WTC11 (cell line): ENCODE measurements around the gene DCLK1.

Source experiments
- CREB1 ChIP-seq: sonication (generic); formaldehyde crosslinking; IDR thresholded peaks from 2 replicates; pipeline ENCODE4 v1.8.0; 2023; ENCODE audit warnings: mild to moderate bottlenecking, missing genetic modification reagents
- CTCF ChIP-seq: fragments of 200-600 bp; IDR thresholded peaks from 2 replicates; pipeline ENCODE4 v1.8.0; 2022; ENCODE audit warnings: antibody characterized with exemption
- E2F5 ChIP-seq: sonication (generic); formaldehyde crosslinking; IDR thresholded peaks from 2 replicates; pipeline ENCODE4 v1.8.1; 2022; ENCODE audit warnings: mild to moderate bottlenecking, moderate library complexity, missing genetic modification reagents
- FOXP1 ChIP-seq: sonication (generic); formaldehyde crosslinking; IDR thresholded peaks from 2 replicates; pipeline ENCODE4 v1.8.0; 2022; ENCODE audit warnings: missing genetic modification reagents, mild to moderate bottlenecking, moderate library complexity, borderline replicate concordance
- GTF2I ChIP-seq: fragments of 250-450 bp; sonication (Bioruptor Pico); conservative IDR thresholded peaks from 2 replicates; pipeline ENCODE4 v1.4.0; 2021; ENCODE audit warnings: mild to moderate bottlenecking
- MAX ChIP-seq: sonication (generic); formaldehyde crosslinking; IDR thresholded peaks from 2 replicates; pipeline ENCODE4 v1.8.0; 2022; ENCODE audit warnings: mild to moderate bottlenecking, missing genetic modification reagents
- NR1H2 ChIP-seq: sonication (generic); formaldehyde crosslinking; IDR thresholded peaks from 2 replicates; pipeline ENCODE4 v1.9.0; 2021; ENCODE audit warnings: mild to moderate bottlenecking, moderate library complexity, missing genetic modification reagents
- NR2C2 ChIP-seq: sonication (generic); formaldehyde crosslinking; IDR thresholded peaks from 2 replicates; pipeline ENCODE4 v1.8.0; 2022; ENCODE audit warnings: mild to moderate bottlenecking, missing genetic modification reagents
- SP1 ChIP-seq: sonication (generic); formaldehyde crosslinking; conservative IDR thresholded peaks from 2 replicates; pipeline ENCODE4 v1.8.1; 2022; ENCODE audit warnings: missing genetic modification reagents
- TEAD1 ChIP-seq: sonication (generic); formaldehyde crosslinking; IDR thresholded peaks from 2 replicates; pipeline ENCODE4 v1.8.0; 2022; ENCODE audit warnings: mild to moderate bottlenecking, missing genetic modification reagents
- ZNF232 ChIP-seq: sonication (generic); formaldehyde crosslinking; IDR thresholded peaks from 2 replicates; pipeline ENCODE4 v1.8.0; 2022; ENCODE audit warnings: mild to moderate bottlenecking, missing genetic modification reagents
- ZNF317 ChIP-seq: sonication (generic); formaldehyde crosslinking; IDR thresholded peaks from 2 replicates; pipeline ENCODE4 v1.8.1; 2023; ENCODE audit warnings: low read depth, mild to moderate bottlenecking, moderate library complexity, missing genetic modification reagents, borderline replicate concordance
- ZNF416 ChIP-seq: fragments of 250-450 bp; sonication (Bioruptor Pico); IDR thresholded peaks from 2 replicates; pipeline ENCODE4 v1.9.0; 2021; ENCODE audit warnings: mild to moderate bottlenecking, inconsistent platforms
- TF ChIP-seq, protein P1 (sequence below): sonication (generic); formaldehyde crosslinking; IDR thresholded peaks from 2 replicates; pipeline ENCODE4 v1.8.1; 2023; ENCODE audit warnings: mild to moderate bottlenecking, missing genetic modification reagents

- no peak for TF ChIP-seq E2F5 (CRISPR knock-in tag)
- no peak for TF ChIP-seq CTCF
- no peak for TF ChIP-seq FOXP1 (CRISPR knock-in tag)
- no peak for TF ChIP-seq CREB1 (CRISPR knock-in tag)
- no peak for TF ChIP-seq ZNF317 (CRISPR knock-in tag)
- no peak for TF ChIP-seq NR1H2 (CRISPR knock-in tag)
- TF ChIP-seq SP1 = no peak
- TF ChIP-seq MAX (CRISPR knock-in tag) = no peak
- TF ChIP-seq NR2C2 (CRISPR knock-in tag) = no peak
- no peak for TF ChIP-seq TEAD1
- TF ChIP-seq GTF2I = no peak
- TF ChIP-seq ZNF232 = no peak
- TF ChIP-seq ZNF416 (CRISPR knock-in tag) = no peak
- TF ChIP-seq, protein P1, sequence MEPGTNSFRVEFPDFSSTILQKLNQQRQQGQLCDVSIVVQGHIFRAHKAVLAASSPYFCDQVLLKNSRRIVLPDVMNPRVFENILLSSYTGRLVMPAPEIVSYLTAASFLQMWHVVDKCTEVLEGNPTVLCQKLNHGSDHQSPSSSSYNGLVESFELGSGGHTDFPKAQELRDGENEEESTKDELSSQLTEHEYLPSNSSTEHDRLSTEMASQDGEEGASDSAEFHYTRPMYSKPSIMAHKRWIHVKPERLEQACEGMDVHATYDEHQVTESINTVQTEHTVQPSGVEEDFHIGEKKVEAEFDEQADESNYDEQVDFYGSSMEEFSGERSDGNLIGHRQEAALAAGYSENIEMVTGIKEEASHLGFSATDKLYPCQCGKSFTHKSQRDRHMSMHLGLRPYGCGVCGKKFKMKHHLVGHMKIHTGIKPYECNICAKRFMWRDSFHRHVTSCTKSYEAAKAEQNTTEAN (CRISPR knock-in tag) = no peak
Measured at GRCh38 chr13:35912841-35913240, 218.3 kb downstream of the DCLK1 start.
